Stimulated activated naive CD8-positive, alpha-beta T cell treated with anti-CD3 and anti-CD28 coated beads, Interleukin-15, Interleukin-2, amounts not matched to agents 100 U/mL and 50 U/mL, for 24 hours (primary cell): ENCODE measurements around the gene CELA2A.
"Not testable (repeated sequence)": the region's sequence is repeated elsewhere in the genome, so short reads cannot be mapped to it uniquely, and the experiment has no call there.

Source experiments
- ATAC-seq: fragments of 150-1000 bp; cut with Tn5 transposase; one replicate; pipeline ENCODE4 v1.10.0; 2021
- DNase-seq: peaks from one replicate; pipeline ENCODE4 v3.0.0; 2021

Gene CELA2A

GRCh38 chr1:15445390-15446122 lies 11.0 kb upstream of the CELA2A start:
- no peak for DNase-seq
- no peak for ATAC-seq

DNA sequence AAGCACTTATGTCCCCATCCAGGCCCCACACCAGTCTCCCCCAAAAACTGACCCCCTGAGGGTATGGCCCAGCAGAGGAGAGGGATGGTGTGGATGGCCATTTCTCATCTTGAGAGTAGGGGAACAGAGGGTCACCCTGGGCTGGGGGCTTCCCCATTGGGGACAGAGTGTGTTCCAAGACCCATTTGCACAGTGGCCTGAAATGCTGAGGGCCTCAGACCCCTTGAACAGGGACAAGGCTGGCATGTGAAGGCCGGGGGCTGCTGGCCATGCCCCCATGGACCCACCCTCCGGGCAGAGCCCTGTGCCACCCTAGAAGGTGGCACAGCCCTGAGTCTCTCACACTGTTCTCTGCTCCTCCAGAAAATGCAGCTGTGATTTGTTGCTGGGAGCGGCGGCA lies 10.3 kb upstream of the CELA2A start:
- no peak for ATAC-seq
- DNase-seq, result no peak

GRCh38 chr1:15448877-15449462 lies 7.6 kb upstream of the CELA2A start:
- DNase-seq (no peak), ATAC-seq (no peak)

DNA sequence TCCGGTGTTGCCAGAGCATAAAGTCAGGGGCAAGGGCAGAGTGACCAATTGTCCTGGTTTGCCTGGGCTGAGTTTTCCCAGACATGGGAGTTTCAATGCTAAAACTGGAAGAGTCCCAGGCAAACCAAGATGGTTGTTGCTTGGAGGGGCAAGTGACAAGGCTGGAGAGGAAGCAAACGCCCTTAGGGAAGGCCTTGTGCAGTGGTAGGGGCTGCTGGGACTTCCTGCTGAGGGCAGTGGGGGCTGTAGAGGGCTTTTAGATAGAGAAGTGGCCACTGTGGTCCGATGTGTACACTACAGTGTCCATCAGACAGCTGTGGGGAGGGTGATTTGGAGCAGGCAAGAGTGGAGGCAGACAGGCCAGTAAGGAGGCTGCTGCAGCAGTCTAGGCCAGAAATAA lies 7.0 kb upstream of the CELA2A start:
- DNase-seq (no peak), ATAC-seq (no peak)

DNA sequence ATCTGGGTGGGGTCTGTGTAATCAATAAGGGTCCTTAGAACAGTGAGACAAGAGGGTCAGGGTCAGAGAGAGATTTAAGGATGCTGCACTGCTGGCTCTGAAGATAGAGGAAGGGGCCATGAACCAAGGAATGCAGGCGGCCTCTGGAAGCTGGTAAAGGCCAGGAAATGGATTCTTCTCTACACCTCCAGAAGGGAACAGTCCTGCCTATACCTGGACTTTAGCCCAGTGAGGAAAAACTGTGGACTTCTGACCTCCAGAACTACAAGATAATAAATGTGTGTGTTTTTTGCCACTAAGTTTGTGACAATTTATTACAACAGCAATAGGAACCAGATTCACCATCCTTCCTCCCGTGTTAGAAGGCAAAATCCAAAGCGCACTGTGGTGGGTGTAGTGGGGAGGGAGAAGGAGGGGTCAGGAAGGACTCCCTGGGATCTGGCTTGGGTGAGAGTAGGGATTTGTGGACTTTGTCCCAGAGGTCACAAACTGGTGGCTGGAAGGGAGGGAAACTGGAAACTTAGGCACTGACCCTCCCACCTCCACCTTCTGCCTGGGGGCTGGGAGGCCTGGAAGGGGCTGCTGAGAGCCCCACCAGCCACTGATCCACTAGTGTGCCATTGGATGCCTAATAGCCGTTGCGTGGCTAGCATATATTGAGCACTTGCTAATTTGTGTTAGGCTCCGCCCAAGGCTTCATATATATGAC lies 5.4 kb upstream of the CELA2A start:
- no peak for DNase-seq
- ATAC-seq, result no peak

DNA sequence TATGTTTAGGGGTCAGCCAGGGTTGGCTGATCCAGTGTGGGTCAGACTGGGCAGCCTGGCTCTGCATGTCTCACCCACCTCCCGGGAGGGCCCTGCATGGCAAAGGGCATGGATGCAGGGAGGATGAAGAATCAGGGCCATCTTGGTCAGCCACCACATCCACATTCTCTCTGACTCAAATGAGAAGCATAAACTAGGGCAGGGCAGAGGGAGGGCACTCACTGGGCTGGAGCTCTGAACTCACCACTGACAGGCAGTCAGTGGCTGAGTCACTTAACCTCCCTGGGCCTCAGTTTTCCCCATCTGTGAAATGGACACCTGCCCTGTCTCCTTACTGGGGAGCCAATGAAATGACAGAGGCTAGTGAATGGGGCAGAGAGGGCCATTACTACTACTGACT lies 4.3 kb upstream of the CELA2A start:
- ATAC-seq (no peak), DNase-seq (no peak)

- no peak for DNase-seq
- no peak for ATAC-seq
These were observed 3.5 kb upstream of the CELA2A start for GRCh38 chr1:15452866-15453571.

- ATAC-seq (no peak), DNase-seq (no peak)
These were observed 2.8 kb upstream of the CELA2A start for GRCh38 chr1:15453734-15454133.

DNA sequence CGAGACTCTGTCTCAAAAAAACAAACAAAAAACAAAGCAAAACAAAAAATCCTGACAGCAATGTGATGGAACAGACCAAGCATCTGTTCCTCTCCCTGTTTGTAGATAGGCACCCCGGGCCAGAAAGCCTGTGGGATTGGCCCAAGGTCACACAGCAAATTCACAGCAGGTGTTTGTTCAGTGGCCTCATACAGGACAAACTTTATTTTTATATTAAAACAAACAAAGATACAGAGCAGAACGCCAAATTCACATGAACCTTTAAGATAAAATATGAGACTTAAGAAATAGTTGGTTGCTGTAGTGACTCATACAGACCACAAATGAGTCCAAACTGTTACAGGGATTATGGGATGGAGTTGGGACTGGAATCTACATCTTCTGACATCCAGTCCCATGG lies 2.3 kb upstream of the CELA2A start:
- DNase-seq (no peak), ATAC-seq (no peak)

DNA sequence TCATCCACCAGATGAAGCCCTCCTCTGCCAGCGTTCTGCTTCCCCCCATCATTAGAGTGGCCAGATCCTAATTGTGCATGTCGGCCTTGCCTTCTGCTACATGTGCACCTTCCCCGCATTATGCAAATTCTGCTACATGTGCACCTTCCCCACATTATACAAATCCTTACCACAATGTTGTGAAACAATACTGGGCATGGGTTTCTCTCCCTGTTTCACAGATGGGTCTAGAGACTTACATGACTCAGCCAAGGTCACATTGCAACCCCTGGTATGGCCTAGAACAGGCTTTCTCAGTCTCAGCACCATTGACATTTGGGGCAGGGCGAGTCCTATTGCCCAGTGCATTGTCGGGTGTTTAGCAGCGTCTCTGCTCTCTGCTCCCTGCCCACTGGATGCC lies 1.0 kb upstream of the CELA2A start:
- DNase-seq (no peak), ATAC-seq (no peak)

GRCh38 chr1:15457585-15457984 lies 1.1 kb downstream of the CELA2A start:
- no peak for ATAC-seq
- no peak for DNase-seq

- not testable (repeated sequence) for DNase-seq, ATAC-seq
These were observed 1.9 kb downstream of the CELA2A start for GRCh38 chr1:15458388-15458787.

GRCh38 chr1:15459771-15460707 lies 3.5 kb downstream of the CELA2A start:
- no peak for DNase-seq
- ATAC-seq, result no peak

DNA sequence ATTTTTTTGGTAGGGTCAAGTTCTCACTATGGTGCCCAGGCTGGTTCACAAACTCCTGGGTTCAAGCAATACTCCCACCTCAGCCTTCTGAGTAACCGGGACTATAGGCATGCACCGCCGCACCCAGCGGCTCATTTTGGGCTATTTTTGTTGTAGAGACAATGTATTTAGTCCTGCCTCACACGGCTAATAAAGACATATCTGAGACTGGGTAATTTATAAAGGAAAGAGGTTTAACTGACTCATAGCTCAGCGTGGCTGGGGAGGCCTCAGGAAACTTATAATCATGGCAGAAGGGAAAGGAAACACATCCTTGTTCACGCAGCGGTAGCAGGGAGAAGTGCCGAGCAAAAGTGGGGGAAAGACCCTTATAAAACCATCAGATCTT lies 4.2 kb downstream of the CELA2A start:
- ATAC-seq (no peak), DNase-seq (no peak)

GRCh38 chr1:15463064-15463800 lies 6.7 kb downstream of the CELA2A start:
- not testable (repeated sequence) for ATAC-seq, DNase-seq

DNA sequence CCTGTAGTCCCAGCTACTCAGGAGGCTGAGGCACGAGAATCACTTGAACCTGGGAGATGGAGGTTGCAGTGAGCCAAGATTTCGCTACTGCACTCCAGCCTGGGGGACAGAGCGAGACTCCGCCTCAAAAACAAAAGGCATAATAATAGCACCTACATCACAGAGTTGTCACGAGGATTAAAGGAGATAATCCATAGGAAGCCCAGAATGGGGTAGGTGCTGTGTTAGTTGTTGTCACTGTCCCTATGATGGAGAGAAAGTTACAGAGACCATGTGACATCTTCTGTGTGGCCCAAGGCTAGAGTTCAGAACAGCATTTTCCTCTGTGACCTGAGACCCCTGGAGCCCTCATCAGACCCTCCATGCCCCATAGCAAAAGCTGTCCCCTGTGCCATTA lies 7.4 kb downstream of the CELA2A start:
- ATAC-seq, DNase-seq: not testable (repeated sequence)

DNA sequence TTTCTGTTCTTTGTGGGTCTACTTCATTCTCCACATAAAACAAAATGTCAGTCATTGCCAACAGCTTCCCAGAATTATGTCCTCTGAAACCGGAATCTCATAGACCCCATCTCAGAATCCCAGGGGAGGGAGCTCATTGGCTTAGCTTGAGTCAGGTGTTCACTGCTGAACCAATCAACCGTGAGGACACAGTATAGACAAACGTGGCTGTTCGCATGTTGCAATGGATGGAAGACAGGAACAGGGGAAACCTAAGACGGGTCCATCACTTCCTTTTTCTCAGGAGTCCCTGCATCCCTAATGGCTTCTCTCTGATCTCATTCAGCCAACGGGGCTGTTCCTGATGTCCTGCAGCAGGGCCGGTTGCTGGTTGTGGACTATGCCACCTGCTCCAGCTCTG lies 9.1 kb downstream of the CELA2A start:
- ATAC-seq (no peak), DNase-seq (no peak)

- ATAC-seq, DNase-seq: not testable (repeated sequence)
These were observed 10.6 kb downstream of the CELA2A start for GRCh38 chr1:15466955-15467625.

- no peak for DNase-seq
- no peak for ATAC-seq
These were observed 11.6 kb downstream of the CELA2A start for GRCh38 chr1:15468145-15468544.

DNA sequence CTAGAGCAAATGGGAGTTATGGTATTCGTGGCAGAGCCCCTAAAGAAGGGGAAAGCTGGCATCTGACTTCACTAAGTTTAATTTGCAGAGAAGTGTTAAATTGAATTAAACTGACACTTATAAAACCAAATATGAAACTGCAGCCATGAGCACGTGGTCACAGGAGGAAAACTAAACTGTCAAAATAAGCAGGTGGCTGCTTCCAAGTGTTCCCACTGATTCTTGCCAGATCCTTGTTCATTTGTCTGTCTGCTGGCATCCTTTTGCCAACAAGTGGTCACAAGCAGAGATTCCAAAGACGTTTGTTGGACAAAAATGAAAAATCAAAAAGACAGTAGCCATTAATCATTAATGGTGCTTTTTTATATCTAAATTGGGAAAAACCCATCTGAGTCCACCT lies 12.8 kb downstream of the CELA2A start:
- no peak for ATAC-seq

More for the DNA sequence above, 12.8 kb downstream of the CELA2A start:
- DNase-seq, result no peak
